Effector memory CD4-positive, alpha-beta T cell (primary cell): ENCODE results near the gene SAMD8.

ENCODE experiments used
- DNase-seq, 3 donors: peaks; one replicate each; pipeline ENCODE4 v3.0.0-alpha.2; 2020
- H3K27ac ChIP-seq: 2 replicates; pipeline ENCODE4 v1.7.0; 2013; ENCODE audit warnings: mild to moderate bottlenecking, low read length, moderate library complexity; ENCODE audit not compliant: insufficient read depth, poor library complexity, severe bottlenecking
- H3K27me3 ChIP-seq: replicated peaks from 2 replicates; pipeline ENCODE4 v1.7.0; 2013; ENCODE audit warnings: mild to moderate bottlenecking, low read length; ENCODE audit not compliant: insufficient read depth, control insufficient read depth, poor library complexity, severe bottlenecking
- H3K36me3 ChIP-seq: 2 replicates; pipeline ENCODE4 v1.7.0; 2013; ENCODE audit warnings: mild to moderate bottlenecking, low read length, moderate library complexity; ENCODE audit not compliant: control insufficient read depth, insufficient read depth
- H3K4me1 ChIP-seq: 2 replicates; pipeline ENCODE4 v1.7.0; 2013; ENCODE audit warnings: low read length, mild to moderate bottlenecking; ENCODE audit not compliant: control insufficient read depth, insufficient read depth, poor library complexity, severe bottlenecking
- H3K4me3 ChIP-seq: 2 replicates; pipeline ENCODE4 v1.7.0; 2013; ENCODE audit warnings: low read length, low read depth, mild to moderate bottlenecking; ENCODE audit not compliant: insufficient read depth, poor library complexity, severe bottlenecking
- H3K9me3 ChIP-seq: 2 replicates; pipeline ENCODE4 v1.7.0; 2013; ENCODE audit warnings: mild to moderate bottlenecking, low read length, moderate library complexity; ENCODE audit not compliant: control insufficient read depth

SAMD8 gene

GRCh38 chr10:75070961-75071428, 40.5 kb upstream of the SAMD8 start:
- Histone ChIP-seq H3K9me3 (no peaks in the 10 kb centered on the region), H3K4me3 (no peak overlapping the region), H3K36me3 (no peaks in the 10 kb centered on the region), H3K27me3 (no peaks in the 10 kb centered on the region), H3K27ac (no peak overlapping the region), H3K4me1 (no peaks in the 10 kb centered on the region)
- DNase-seq = no peak

- DNase-seq = no peak
Measured at GRCh38 chr10:75071756-75072155, 39.7 kb upstream of the SAMD8 start.

GRCh38 chr10:75072727-75073126, 38.7 kb upstream of the SAMD8 start:
- Histone ChIP-seq H3K36me3 (no peaks in the 10 kb centered on the region), H3K9me3 (no peaks in the 10 kb centered on the region)
- no peak for DNase-seq

More at GRCh38 chr10:75071756-75072155, 39.7 kb upstream of the SAMD8 start:
- Histone ChIP-seq H3K4me3 (no peak overlapping the region), H3K36me3 (no peaks in the 10 kb centered on the region), H3K4me1 (no peaks in the 10 kb centered on the region), H3K27ac (no peak overlapping the region), H3K9me3 (no peaks in the 10 kb centered on the region), H3K27me3 (no peaks in the 10 kb centered on the region)

GRCh38 chr10:75073442-75073841, 38.0 kb upstream of the SAMD8 start:
- H3K27ac ChIP-seq = no peak overlapping the region
- no peak for DNase-seq
- H3K4me1 ChIP-seq = no peaks in the 10 kb centered on the region
- no peaks in the 10 kb centered on the region for H3K36me3 ChIP-seq
- no peaks in the 10 kb centered on the region for H3K27me3 ChIP-seq
- H3K9me3 ChIP-seq = no peaks in the 10 kb centered on the region
- H3K4me3 ChIP-seq = no peak overlapping the region

More at GRCh38 chr10:75072727-75073126, 38.7 kb upstream of the SAMD8 start:
- Histone ChIP-seq H3K27ac (no peak overlapping the region), H3K4me1 (no peaks in the 10 kb centered on the region), H3K4me3 (no peak overlapping the region), H3K27me3 (no peaks in the 10 kb centered on the region)

GRCh38 chr10:75074711-75075445, 36.6 kb upstream of the SAMD8 start:
- Histone ChIP-seq H3K27me3 (no peaks in the 10 kb centered on the region), H3K36me3 (no peaks in the 10 kb centered on the region)
- DNase-seq = no peak

GRCh38 chr10:75076348-75076747, 35.1 kb upstream of the SAMD8 start:
- Histone ChIP-seq H3K27ac (no peak overlapping the region), H3K36me3 (no peaks in the 10 kb centered on the region), H3K27me3 (no peaks in the 10 kb centered on the region), H3K9me3 (no peaks in the 10 kb centered on the region), H3K4me1 (no peaks in the 10 kb centered on the region), H3K4me3 (no peak overlapping the region)
- no peak for DNase-seq

More at GRCh38 chr10:75074711-75075445, 36.6 kb upstream of the SAMD8 start:
- Histone ChIP-seq H3K4me3 (no peak overlapping the region), H3K27ac (no peak overlapping the region), H3K4me1 (no peaks in the 10 kb centered on the region), H3K9me3 (no peaks in the 10 kb centered on the region)

- Histone ChIP-seq H3K27me3 (no peaks in the 10 kb centered on the region), H3K4me1 (no peaks in the 10 kb centered on the region), H3K27ac (no peak overlapping the region), H3K4me3 (no peak overlapping the region), H3K36me3 (no peaks in the 10 kb centered on the region), H3K9me3 (no peaks in the 10 kb centered on the region)
- DNase-seq = no peak
Measured at GRCh38 chr10:75079436-75080083, 31.9 kb upstream of the SAMD8 start.

GRCh38 chr10:75080554-75080953, 30.9 kb upstream of the SAMD8 start:
- no peak overlapping the region for H3K4me3 ChIP-seq
- no peak for DNase-seq
- H3K27me3 ChIP-seq = no peaks in the 10 kb centered on the region
- no peak overlapping the region for H3K27ac ChIP-seq
- no peaks in the 10 kb centered on the region for H3K4me1 ChIP-seq
- H3K9me3 ChIP-seq = no peaks in the 10 kb centered on the region
- H3K36me3 ChIP-seq = no peaks in the 10 kb centered on the region

- no peaks in the 10 kb centered on the region for H3K9me3 ChIP-seq
- H3K27me3 ChIP-seq = no peaks in the 10 kb centered on the region
- no peak overlapping the region for H3K4me3 ChIP-seq
- DNase-seq = no peak
- no peaks in the 10 kb centered on the region for H3K36me3 ChIP-seq
- H3K27ac ChIP-seq = no peak overlapping the region
- no peaks in the 10 kb centered on the region for H3K4me1 ChIP-seq
Measured at GRCh38 chr10:75081379-75081778, 30.1 kb upstream of the SAMD8 start.
